ENCODE results near the gene SRL.

Gene SRL

GRCh38 chr16:4280625-4281024, 38.7 kb upstream of the SRL start:
- no peak for TF ChIP-seq CTCF (IDR thresholded peaks at IDR 0.05; ENCODE audit: low read depth, low read length, missing control alignments)
- no peak for DNase-seq (ENCODE audit: low read depth)
- no peak overlapping the region for H3K4me3 ChIP-seq (ENCODE audit: low read depth, low read length)
- in situ Hi-C loops (cut with HindIII; ENCODE audit: low sequenced_read_pairs), result no loop called here

GRCh38 chr16:4277987-4278513, 36.2 kb upstream of the SRL start:
- no peak for TF ChIP-seq CTCF (IDR thresholded peaks at IDR 0.05; ENCODE audit: low read depth, low read length, missing control alignments)
- no peak for DNase-seq (ENCODE audit: low read depth)
- H3K4me3 ChIP-seq (ENCODE audit: low read depth, low read length), result no peak overlapping the region
- in situ Hi-C loops (cut with HindIII; ENCODE audit: low sequenced_read_pairs), result no loop called here

GRCh38 chr16:4275861-4276260, 34.0 kb upstream of the SRL start:
- DNase-seq (ENCODE audit: low read depth), result no peak
- no peak for TF ChIP-seq CTCF (IDR thresholded peaks at IDR 0.05; ENCODE audit: low read depth, low read length, missing control alignments)
- no peak overlapping the region for H3K4me3 ChIP-seq (ENCODE audit: low read depth, low read length)
- in situ Hi-C loops (cut with HindIII; ENCODE audit: low sequenced_read_pairs), result no loop called here

GRCh38 chr16:4273858-4274311, 32.0 kb upstream of the SRL start:
- in situ Hi-C loops (cut with HindIII; ENCODE audit: low sequenced_read_pairs), result no loop called here
- H3K4me3 ChIP-seq (ENCODE audit: low read depth, low read length), result peak overlapping the region; percentile 75
- no peak for DNase-seq (ENCODE audit: low read depth)
- peak; percentile 34 for TF ChIP-seq CTCF (IDR thresholded peaks at IDR 0.05; ENCODE audit: low read depth, low read length, missing control alignments)

- no peak for TF ChIP-seq CTCF (IDR thresholded peaks at IDR 0.05; ENCODE audit: low read depth, low read length, missing control alignments)
- DNase-seq (ENCODE audit: low read depth), result no peak
- in situ Hi-C loops (cut with HindIII; ENCODE audit: low sequenced_read_pairs), result no loop called here
- H3K4me3 ChIP-seq (ENCODE audit: low read depth, low read length), result peak overlapping the region; percentile 75
These were observed 30.5 kb upstream of the SRL start for GRCh38 chr16:4272114-4272956.

GRCh38 chr16:4271176-4272113, 29.6 kb upstream of the SRL start:
- TF ChIP-seq CTCF (IDR thresholded peaks at IDR 0.05; ENCODE audit: low read depth, low read length, missing control alignments), result no peak
- in situ Hi-C loops (cut with HindIII; ENCODE audit: low sequenced_read_pairs), result no loop called here
- H3K4me3 ChIP-seq (ENCODE audit: low read depth, low read length), result peak overlapping the region; percentile 75
- DNase-seq (ENCODE audit: low read depth), result peak; percentile 75

Data from astrocyte of the cerebellum (primary cell).